Immature natural killer cell (primary cell): Measurements from ENCODE around the gene PTBP1. TPM values are rescaled to one million over a fixed set of nuclear protein-coding genes. Genes with fewer than 3 reads are reported as not detected.
"Not testable (repeated sequence)": the region's sequence is repeated elsewhere in the genome, so short reads cannot be mapped to it uniquely, and the experiment has no call there.

Source experiments
- DNase-seq, 3 donors: peaks; one replicate each; pipeline ENCODE4 v3.0.0; 2022; ENCODE audit warnings: mixed read lengths in 1 of 3
- H3K27ac Mint-ChIP-seq, 6 donors: one replicate each; pipeline ENCODE4 v1.8.0; 2020; ENCODE audit warnings: mixed read lengths in 6 of 6, mild to moderate bottlenecking in 5 of 6, inconsistent platforms in 4 of 6, moderate library complexity in 3 of 6
- H3K27me3 Mint-ChIP-seq, 3 donors: one replicate each; pipeline ENCODE4 v1.8.0; 2020 to 2021; ENCODE audit warnings: low read depth in 3 of 3, mild to moderate bottlenecking in 3 of 3, mixed read lengths in 3 of 3, moderate library complexity in 3 of 3, inconsistent platforms in 1 of 3
- H3K36me3 Mint-ChIP-seq, 3 donors: one replicate each; pipeline ENCODE4 v1.8.0; 2020; ENCODE audit warnings: mixed read lengths in 3 of 3, inconsistent platforms in 2 of 3, mild to moderate bottlenecking in 2 of 3
- H3K4me1 Mint-ChIP-seq, 2 donors: one replicate each; pipeline ENCODE4 v1.8.0; 2020; ENCODE audit warnings: inconsistent platforms in 2 of 2, mild to moderate bottlenecking in 2 of 2, mixed read lengths in 2 of 2, moderate library complexity in 1 of 2
- H3K4me3 Mint-ChIP-seq, 5 donors: one replicate each; pipeline ENCODE4 v1.8.0; 2020; ENCODE audit warnings: mild to moderate bottlenecking in 5 of 5, mixed read lengths in 5 of 5, inconsistent platforms in 3 of 5, moderate library complexity in 3 of 5
- H3K9me3 Mint-ChIP-seq, 6 donors: one replicate each; pipeline ENCODE4 v1.8.0; 2020; ENCODE audit warnings: mild to moderate bottlenecking in 6 of 6, mixed read lengths in 6 of 6, inconsistent platforms in 4 of 6, moderate library complexity in 3 of 6
- polyA plus RNA-seq, 3 donors: library from polyadenylated mRNA; unstranded; fragments of 300-500 nt; fragmentation: Illumina TruSeq; gene quantifications; one replicate each; pipeline ENCODE4 v1.2.3, GENCODE V29; 2021

PTBP1 gene
- polyA plus RNA-seq, 3 donors from 2014 or later = 70.0 to 185 (median 87.8) TPM

GRCh38 chr19:813219-814151, 16.2 kb downstream of the PTBP1 start:
- Mint-ChIP-seq H3K4me1 (no peaks in the 10 kb centered on the region), H3K27me3 (peaks cover 15 to 33% (median 19%) of the 10 kb centered on the region in 3 donors), H3K9me3 (peaks cover 0 to 2% (median 0%) of the 10 kb centered on the region in 6 donors), H3K4me3 (no peak overlapping the region), H3K27ac (no peak overlapping the region), H3K36me3 (peaks cover 8 to 20% (median 16%) of the 10 kb centered on the region in 3 donors)
- DNase-seq = no peak

- peak overlapping the region in 1 of 6 donors; percentile 66 for H3K27ac Mint-ChIP-seq
- peak overlapping the region in 1 of 5 donors; percentile 22 for H3K4me3 Mint-ChIP-seq
- H3K4me1 Mint-ChIP-seq = no peaks in the 10 kb centered on the region
- peaks cover 0 to 2% (median 0%) of the 10 kb centered on the region in 6 donors for H3K9me3 Mint-ChIP-seq
- peaks cover 15 to 33% (median 19%) of the 10 kb centered on the region in 3 donors for H3K27me3 Mint-ChIP-seq
- DNase-seq = no peak
- H3K36me3 Mint-ChIP-seq = peaks cover 8 to 20% (median 16%) of the 10 kb centered on the region in 3 donors
Observed at GRCh38 chr19:814152-815078, 17.2 kb downstream of the PTBP1 start.

DNA sequence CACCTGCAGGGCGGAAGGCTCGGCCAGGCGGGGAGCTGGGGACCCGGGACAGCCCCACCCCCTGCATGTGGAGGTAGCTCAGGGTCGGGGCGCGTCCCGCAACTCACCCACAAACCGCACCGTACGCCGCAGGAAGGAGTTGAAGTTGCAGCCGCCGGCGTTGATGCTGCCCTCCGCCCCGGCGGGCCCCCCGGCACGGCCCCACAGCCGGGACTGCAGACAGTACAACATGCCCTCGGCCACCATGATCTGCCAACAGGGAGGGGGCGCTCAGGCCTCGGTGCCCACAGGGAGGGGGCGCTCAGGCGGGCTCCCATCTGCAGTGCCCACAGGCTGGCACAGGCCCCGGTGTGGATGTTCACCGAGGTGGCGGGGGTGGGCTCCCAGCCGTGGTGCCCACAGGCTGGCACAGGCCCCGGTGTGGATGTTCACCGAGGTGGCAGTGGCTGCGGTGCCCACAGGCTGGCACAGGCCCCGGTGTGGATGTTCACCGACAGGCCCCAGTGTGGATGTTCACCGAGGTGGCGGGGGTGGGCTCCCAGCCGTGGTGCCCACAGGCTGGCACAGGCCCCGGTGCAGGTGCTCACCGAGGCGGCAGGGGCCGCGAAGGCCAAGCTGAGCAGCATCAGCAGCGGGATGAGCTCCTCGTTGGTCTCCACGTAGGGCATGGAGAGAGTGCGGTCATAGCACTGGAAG, 18.0 kb downstream of the PTBP1 start:
- H3K27ac Mint-ChIP-seq = no peak overlapping the region
- no peak for DNase-seq

DNA sequence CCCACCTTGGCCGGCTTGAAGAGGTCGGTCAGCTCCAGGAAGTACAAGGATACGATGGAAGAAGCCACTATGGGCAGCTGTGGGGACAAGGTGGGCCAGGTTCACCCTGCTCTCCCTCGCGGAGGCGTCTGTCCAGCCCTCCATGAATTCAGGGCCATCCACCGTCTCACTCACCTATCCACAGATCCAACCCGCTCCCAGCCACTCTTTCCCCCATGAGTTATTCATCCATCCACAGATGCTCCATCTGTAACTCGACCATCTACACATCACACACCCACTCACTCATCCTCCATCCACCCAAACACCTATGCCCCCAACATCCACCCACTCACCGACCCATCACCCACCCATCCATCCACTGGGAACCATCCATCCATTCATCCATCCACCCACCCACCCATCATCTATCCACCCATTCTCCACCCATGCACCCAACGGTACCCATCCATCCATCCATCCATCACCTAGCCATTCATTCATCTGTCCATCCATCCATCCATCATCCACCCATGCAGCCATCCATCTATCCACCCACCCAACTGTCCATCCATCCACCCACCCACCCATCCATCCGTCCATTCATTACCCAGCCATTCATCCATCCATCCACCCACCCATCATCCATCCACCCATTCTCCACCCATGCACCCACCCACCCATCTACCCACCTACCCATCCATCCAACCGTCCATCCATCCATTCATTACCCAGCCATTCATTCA, 18.7 kb downstream of the PTBP1 start:
- peak overlapping the region in 3 of 6 donors; percentile 37 to 57 (median 39) for H3K27ac Mint-ChIP-seq
- H3K4me3 Mint-ChIP-seq = no peak overlapping the region
- no peaks in the 10 kb centered on the region for H3K4me1 Mint-ChIP-seq
- H3K9me3 Mint-ChIP-seq = peaks cover 0 to 2% (median 0%) of the 10 kb centered on the region in 6 donors
- DNase-seq = no peak
- peaks cover 8 to 16% (median 14%) of the 10 kb centered on the region in 3 donors for H3K36me3 Mint-ChIP-seq
- H3K27me3 Mint-ChIP-seq = peaks cover 19 to 29% (median 21%) of the 10 kb centered on the region in 3 donors

More for the DNA sequence above, 18.0 kb downstream of the PTBP1 start:
- peaks cover 8 to 16% (median 14%) of the 10 kb centered on the region in 3 donors for H3K36me3 Mint-ChIP-seq
- H3K4me1 Mint-ChIP-seq = no peaks in the 10 kb centered on the region
- H3K9me3 Mint-ChIP-seq = peaks cover 0 to 2% (median 0%) of the 10 kb centered on the region in 6 donors
- peaks cover 16 to 29% (median 23%) of the 10 kb centered on the region in 3 donors for H3K27me3 Mint-ChIP-seq
- H3K4me3 Mint-ChIP-seq = no peak overlapping the region

GRCh38 chr19:816500-816857, 19.2 kb downstream of the PTBP1 start:
- Mint-ChIP-seq H3K27ac (peak overlapping the region in 4 of 6 donors; percentile 20 to 72 (median 38)), H3K9me3 (peaks cover 0 to 2% (median 0%) of the 10 kb centered on the region in 6 donors), H3K4me3 (peak overlapping the region in 1 of 5 donors; percentile 27), H3K36me3 (peaks cover 6 to 14% (median 11%) of the 10 kb centered on the region in 3 donors), H3K4me1 (no peaks in the 10 kb centered on the region), H3K27me3 (peaks cover 17 to 25% (median 17%) of the 10 kb centered on the region in 3 donors)
- no peak for DNase-seq

GRCh38 chr19:820212-820611, 23.0 kb downstream of the PTBP1 start:
- not testable (repeated sequence) for DNase-seq, H3K4me1 Mint-ChIP-seq, H3K27ac Mint-ChIP-seq, H3K9me3 Mint-ChIP-seq, H3K4me3 Mint-ChIP-seq
- Mint-ChIP-seq H3K36me3 (peaks cover 4 to 11% (median 11%) of the 10 kb centered on the region in 3 donors), H3K27me3 (peaks cover 8 to 13% (median 13%) of the 10 kb centered on the region in 3 donors)

- Mint-ChIP-seq H3K36me3 (peaks cover 3 to 6% (median 5%) of the 10 kb centered on the region in 3 donors), H3K9me3 (peaks cover 0 to 2% (median 0%) of the 10 kb centered on the region in 6 donors), H3K4me3 (no peak overlapping the region), H3K4me1 (no peaks in the 10 kb centered on the region), H3K27me3 (peaks cover 6 to 7% (median 7%) of the 10 kb centered on the region in 3 donors), H3K27ac (no peak overlapping the region)
- no peak for DNase-seq
Observed at GRCh38 chr19:821231-821824, 24.1 kb downstream of the PTBP1 start.

- Mint-ChIP-seq H3K36me3 (no peaks in the 10 kb centered on the region), H3K4me1 (no peaks in the 10 kb centered on the region), H3K27me3 (peaks cover 5 to 7% (median 6%) of the 10 kb centered on the region in 3 donors), H3K27ac (no peak within 1 kb of the TSS), H3K9me3 (peaks cover 0 to 2% (median 0%) of the 10 kb centered on the region in 6 donors), H3K4me3 (peak within 1 kb of the TSS in 1 of 5 donors; percentile 30)
- DNase-seq = no peak
Observed at GRCh38 chr19:821825-822503, 24.7 kb downstream of the PTBP1 start, which contains the start of gene PLPPR3. PLPPR3 (minus strand) TSS chr19:821955; CDS start chr19:821559, 396 bp downstream.

DNA sequence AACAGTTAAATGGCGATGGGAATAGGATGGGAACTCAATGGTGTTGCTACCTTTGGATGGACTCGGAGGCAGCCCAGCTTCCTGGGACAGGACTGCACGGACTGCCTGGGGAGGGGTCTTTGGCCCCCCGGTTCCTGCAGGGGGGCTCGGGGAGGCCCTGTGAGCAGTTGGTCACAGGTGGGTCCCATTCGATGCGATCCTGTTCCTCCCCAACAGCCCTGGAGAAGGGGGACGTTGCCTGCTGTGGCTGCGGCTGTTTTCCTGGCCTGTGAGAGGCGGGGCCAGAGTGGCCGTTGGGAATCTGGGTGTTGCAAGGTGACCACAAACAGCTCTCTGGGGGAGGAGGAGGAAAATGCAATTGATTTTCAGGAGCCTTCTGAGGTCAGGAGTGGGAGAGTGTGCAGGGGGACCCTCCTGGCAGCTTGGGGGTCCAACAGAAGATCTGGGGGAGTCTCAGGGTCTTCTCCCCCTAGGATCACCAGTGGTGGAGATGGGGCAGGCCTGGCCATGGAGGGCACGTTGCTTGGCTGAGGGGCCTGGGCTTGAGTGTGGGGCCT, 26.4 kb downstream of the PTBP1 start:
- Mint-ChIP-seq H3K9me3 (no peaks in the 10 kb centered on the region), H3K4me3 (no peak overlapping the region), H3K27ac (no peak overlapping the region), H3K36me3 (no peaks in the 10 kb centered on the region), H3K4me1 (no peaks in the 10 kb centered on the region), H3K27me3 (peaks cover 0 to 7% (median 6%) of the 10 kb centered on the region in 3 donors)
- no peak for DNase-seq

- no peak overlapping the region for H3K4me3 Mint-ChIP-seq
- peaks cover 1 to 9% (median 6%) of the 10 kb centered on the region in 3 donors for H3K27me3 Mint-ChIP-seq
- H3K27ac Mint-ChIP-seq = no peak overlapping the region
- no peak for DNase-seq
- H3K36me3 Mint-ChIP-seq = no peaks in the 10 kb centered on the region
- no peaks in the 10 kb centered on the region for H3K4me1 Mint-ChIP-seq
- H3K9me3 Mint-ChIP-seq = no peaks in the 10 kb centered on the region
Observed at GRCh38 chr19:824885-825284, 27.6 kb downstream of the PTBP1 start.

GRCh38 chr19:825897-826644, 28.8 kb downstream of the PTBP1 start:
- Mint-ChIP-seq H3K27ac (no peak overlapping the region), H3K4me3 (no peak overlapping the region), H3K4me1 (no peaks in the 10 kb centered on the region), H3K9me3 (no peaks in the 10 kb centered on the region), H3K27me3 (peaks cover 0 to 6% (median 1%) of the 10 kb centered on the region in 3 donors), H3K36me3 (no peaks in the 10 kb centered on the region)
- no peak for DNase-seq
